Stimulated activated CD4-positive, alpha-beta T cell treated with anti-CD3 and anti-CD28 coated beads, Interleukin-12 subunit alpha, Interleukin-12 subunit beta, amount 100 ng/mL, for 48 hours (primary cell): ENCODE measurements around the gene RAB3C.
"Not testable (repeated sequence)": the region's sequence is repeated elsewhere in the genome, so short reads cannot be mapped to it uniquely, and the experiment has no call there.

Experiments used
- DNase-seq, 3 donors: peaks; one replicate each; pipeline ENCODE4 v3.0.0-alpha.2; 2020; ENCODE audit warnings: low read depth in 2 of 3, low spot score in 1 of 3

Gene RAB3C, protein sequence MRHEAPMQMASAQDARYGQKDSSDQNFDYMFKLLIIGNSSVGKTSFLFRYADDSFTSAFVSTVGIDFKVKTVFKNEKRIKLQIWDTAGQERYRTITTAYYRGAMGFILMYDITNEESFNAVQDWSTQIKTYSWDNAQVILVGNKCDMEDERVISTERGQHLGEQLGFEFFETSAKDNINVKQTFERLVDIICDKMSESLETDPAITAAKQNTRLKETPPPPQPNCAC

DNA sequence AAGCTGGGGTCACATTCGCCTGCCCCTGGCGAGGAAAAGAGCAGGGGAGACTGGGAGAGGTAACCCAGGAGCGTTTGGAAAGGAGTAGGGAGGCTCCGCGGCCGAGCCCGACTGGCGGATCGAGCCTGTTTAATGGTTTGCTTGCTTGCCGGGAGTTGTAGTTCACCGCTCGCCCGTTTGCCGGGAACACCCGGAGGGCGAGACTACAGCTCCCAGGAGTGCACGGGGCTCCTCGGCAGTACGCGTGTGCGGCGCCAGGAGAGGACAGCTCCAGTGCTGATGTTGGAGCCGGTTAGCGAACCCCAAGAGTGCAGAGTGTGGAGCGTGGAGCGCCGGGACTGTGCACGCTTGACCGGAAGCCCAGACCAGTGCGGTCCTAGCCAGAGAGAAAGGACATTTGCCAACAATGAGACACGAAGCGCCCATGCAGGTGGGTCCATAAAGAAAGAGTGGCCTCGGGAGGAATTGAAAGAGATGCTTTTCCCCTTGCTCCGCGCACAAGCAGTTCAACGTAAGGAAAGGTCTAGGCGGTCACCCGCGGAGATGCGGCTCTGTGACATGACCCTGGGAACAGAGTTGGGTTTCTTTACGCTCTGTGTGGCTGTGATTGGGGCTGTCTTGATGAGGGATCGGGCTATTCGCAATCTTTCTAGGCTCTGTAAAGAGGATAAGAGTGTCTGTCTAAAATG is at the start of gene RAB3C:
Gene RAB3C (plus strand): TSS at position 273 of the 689 bp plus-strand sequence. CDS start 134 bp downstream, at position 407.
- peak; percentile 34 to 56 (median 53) for DNase-seq

DNA sequence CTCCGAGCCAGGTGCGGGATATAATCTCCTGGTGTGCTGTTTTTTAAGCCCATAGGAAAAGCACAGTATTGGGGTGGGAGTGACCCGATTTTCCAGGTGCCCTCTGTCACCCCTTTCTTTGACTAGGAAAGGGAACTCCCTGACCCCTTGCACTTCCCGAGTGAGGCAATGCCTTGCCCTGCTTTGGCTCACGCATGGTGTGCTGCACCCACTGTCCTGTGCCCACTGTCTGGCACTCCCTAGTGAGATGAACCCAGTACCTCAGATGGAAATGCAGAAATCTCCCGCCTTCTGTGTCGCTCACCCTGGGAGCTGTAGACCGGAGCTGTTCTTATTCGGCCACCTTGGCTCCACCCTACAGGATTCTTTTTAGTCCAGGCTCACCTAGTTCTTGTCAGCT is 40.9 kb upstream of the RAB3C start:
- not testable (repeated sequence) for DNase-seq

DNA sequence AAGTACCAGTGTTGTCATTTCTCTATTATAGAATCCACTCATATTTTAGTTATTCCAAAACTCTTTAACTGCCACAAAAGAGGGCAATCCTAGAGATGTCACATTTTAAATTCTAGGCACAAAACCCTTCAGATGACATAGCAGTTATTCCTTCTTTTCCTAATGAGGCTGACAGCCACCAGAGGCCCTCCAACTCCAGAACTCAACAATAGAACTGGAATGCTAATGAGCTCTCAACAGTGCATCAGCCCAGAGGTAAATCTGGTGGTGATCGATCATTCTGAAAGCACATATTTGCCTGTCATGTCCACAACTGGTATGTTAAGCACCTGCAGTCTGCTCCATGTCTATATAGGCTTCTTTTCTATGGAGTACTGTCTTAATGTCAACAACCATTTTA is 40.2 kb upstream of the RAB3C start:
- no peak for DNase-seq

DNA sequence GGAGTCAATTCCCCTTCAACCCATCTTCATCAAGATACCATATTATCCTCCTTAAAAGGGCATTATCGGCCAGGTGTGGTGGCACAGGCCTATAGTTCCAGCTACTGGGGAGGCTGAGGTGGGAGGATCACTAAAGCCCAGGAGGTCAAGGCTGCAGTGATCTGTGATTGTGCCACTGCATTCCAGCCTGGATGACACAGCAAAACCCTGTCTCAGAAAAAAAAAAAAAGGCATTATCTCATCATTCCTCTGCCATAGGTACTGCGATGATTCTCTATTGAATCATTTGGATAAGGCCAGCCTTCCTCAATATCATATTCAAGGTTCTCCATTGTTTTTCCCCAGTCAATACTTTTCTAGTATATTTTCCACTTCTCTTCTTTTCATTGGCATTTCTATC is 39.2 kb upstream of the RAB3C start:
- no peak for DNase-seq

DNA sequence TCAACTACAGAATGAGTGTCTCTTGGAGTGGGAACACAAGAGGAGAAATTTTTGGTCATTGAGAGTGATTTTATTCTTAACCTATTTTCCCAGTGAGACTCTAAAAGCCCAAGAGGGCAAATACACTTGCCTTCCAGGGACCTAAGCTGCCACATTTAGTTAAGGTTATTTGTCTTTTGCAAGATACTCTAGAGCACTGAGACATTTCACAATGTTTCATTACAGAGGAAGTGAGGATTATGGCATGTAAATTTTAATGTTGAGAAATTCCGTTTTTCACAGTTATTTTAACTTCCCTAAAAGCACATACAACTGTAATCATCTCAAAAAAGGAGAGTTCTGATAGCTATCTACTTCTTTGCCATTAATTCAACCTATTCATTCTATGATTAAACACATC is 38.7 kb upstream of the RAB3C start:
- DNase-seq, result no peak

DNA sequence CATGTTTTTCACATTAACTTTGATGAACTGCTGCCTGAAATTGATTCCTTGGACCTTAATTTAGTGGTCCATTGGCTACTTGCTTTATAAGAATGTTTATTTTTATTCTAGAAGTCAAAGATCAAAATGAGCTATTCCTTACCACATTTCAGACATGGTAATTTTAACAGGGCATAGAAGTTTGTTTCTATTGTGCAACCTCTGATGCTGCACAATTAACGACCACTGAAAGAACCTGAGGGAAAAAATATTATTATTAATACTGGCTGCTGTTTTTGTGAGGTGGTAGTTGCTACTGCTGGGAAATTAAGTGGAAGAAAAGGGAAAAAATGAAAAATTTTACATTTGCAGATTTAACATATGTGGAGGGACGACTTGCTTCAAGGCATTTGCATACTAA is 37.9 kb upstream of the RAB3C start:
- no peak for DNase-seq

DNA sequence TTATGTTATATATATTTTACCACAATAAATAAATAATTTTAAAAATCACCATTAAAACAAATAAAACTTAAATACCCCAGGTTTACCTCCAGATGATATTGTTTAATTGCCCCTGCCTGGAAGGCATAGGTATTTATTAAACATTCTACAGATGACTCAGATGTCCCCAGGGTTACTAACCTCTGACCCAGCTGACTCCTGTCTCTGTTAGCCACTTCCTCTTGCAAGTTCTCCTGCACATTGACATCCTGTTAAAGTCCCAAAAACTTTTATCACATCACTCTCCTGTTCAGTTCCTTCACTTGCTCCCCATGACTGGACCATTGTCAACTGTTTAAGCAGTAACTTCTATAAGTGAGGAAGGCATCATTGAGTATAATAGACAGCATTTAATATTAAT is 37.0 kb upstream of the RAB3C start:
- no peak for DNase-seq

DNA sequence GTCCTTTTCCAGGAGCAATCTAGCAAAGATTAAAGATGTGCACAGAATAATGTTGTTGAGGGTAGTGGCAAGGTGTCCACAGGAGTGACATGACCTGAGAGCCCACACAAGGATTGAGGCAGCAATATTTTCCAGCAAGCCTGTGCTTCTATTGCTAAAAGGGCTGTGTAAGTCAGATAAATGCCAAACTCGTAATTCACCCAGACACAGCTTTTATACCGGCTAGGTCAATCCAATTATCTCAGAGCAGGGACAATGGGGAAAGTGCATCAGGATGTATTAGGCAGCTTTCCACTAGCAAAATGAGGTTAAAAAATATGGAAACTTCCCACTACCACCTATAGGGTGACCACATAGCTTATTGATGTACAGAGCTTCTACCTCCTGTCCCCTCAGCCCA is 34.8 kb upstream of the RAB3C start:
- DNase-seq, result no peak

DNA sequence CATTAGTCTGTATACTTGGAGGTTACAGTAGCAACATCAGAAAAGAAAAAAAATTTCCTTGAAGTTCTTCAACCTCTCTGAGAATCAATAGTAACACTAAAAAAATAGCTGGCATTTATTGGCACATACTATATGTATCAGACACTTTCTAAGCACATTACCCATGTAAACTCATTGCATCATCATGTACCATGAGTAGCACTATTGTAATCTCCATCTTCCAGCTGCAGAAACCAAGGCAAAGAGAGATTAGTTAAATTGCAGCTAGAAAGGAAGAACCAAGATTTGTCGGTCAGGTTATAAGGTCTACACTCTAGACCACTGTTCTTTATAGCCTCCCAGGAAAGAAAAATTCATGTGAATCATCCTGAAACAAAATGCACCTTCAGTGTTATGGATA is 31.4 kb upstream of the RAB3C start:
- DNase-seq, result no peak

DNA sequence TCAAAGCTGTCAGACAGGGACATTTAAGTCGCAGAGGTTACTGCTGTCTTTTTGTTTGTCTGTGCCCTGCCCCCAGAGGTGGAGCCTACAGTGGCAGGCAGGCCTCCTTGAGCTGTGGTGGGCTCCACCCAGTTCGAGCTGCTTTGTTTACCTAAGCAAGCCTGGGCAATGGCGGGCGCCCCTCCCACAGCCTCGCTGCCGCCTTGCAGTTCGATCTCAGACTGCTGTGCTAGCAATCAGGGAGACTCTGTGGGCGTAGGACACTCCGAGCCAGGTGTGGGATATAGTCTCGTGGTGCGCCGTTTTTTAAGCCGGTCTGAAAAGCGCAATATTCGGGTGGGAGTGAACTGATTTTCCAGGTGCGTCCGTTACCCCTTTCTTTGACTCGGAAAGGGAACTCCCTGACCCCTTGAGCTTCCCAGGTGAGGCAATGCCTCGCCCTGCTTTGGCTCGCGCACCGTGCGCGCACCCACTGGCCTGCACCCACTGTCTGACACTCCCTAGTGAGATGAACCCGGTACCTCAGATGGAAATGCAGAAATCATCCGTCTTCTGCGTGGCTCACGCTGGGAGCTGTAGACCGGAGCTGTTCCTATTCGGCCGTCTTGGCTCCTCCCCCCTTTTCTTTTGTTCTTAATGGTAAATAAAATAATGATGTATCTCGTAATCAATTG is 25.1 kb upstream of the RAB3C start:
- not testable (repeated sequence) for DNase-seq

DNA sequence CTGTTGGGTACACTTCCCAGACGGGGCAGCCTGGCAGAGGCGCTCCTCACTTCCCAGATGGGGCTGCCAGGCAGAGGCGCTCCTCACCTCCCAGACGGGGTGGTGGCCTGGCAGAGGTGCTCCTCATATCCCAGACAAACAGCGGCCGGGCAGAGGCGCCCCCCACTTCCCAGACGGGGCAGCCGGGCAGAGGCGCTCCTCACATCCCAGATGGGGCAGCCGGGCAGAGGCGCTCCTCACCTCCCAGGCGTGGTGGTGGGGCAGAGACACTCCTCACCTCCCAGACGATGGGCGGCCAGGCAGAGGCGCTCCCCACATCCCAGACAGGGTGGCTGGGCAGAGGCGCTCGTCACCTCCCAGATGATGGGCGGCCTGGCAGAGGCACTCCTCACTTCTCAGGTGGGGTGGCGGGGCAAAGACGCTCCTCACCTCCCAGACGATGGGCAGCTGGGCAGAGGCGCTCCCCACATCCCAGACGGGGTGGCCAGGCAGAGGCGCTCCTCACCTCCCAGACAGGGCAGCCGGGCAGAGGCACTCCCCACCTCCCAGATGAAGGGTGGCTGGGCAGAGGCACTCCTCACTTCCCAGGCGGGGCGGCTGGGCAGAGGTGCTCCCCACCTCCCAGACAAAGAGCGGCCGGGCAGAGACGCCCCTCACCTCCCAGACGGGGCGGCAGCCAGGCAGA is 19.7 kb upstream of the RAB3C start:
- DNase-seq, result not testable (repeated sequence)

DNA sequence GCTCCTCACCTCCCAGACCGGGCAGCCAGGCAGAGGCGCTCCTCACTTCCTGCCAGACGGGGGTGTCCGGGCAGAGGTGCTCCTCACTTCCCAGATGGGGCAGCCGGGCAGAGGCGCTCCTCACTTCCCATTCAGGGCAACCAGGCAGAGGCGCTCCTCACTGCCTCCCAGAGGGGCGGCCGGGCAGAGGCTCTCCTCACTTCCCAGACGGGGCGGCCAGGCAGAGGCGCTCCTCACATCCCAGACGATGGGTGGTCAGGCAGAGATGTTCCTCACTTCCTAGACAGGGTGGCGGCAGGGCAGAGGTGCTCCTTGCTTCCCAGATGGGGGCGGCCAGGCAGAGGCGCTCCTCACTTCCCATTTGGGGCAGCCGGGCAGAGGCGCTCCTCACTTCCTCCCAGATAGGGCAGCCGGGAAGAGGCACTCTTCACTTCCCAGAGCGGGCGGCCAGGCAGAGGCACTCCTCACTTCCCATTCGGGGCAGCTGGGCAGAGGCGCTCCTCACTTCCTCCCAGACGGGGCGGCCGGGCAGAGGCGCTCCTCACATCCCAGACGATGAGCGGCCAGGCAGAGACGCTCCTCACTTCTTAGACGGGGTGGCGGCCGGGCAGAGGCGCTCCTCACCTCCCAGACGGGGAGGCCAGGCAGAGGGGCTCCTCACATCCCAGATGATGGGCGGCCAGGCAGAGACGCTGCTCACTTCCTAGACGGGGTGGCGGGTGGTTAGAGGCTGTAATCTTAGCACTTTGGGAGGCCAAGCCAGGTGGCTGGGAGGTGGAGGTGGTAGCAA is 18.6 kb upstream of the RAB3C start:
- DNase-seq, result not testable (repeated sequence)

DNA sequence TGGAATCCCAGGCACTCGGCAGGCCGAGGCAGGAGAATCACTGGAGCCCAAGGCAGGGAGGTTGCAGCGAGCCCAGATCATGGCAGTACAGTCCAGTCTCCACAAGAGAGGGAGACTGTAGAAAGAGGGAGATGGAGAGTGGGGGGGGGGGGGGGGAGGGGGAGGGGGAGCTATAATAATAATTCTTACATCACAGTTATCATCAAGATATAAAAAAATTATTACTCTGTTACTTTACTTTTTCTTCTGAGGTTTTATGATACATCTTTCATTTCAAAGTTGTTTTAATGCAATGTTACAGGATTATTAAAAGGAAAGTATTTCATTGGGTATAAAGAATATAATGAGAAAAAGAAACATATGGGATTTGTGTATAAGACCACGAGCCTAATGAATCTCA is 17.8 kb upstream of the RAB3C start:
- no peak for DNase-seq

DNA sequence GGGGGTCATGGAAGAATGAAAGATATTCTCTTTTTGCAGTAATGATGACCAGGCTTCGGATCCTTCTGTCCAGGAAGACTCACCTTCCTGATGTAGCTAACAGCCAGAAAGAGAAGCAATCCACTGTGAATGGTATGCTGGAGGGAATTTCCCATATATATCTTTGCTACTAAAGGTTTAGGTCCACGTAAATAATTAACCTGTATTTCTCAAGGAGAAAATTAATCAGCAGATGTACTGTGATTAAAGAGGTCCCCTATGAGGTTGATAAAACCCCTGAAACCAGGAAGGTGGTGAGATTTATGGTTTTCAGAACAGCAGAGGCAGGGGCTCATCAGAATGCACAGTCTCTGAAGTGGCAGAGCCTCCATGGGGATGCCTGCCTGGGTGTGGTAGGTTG is 11.4 kb upstream of the RAB3C start:
- no peak for DNase-seq

DNA sequence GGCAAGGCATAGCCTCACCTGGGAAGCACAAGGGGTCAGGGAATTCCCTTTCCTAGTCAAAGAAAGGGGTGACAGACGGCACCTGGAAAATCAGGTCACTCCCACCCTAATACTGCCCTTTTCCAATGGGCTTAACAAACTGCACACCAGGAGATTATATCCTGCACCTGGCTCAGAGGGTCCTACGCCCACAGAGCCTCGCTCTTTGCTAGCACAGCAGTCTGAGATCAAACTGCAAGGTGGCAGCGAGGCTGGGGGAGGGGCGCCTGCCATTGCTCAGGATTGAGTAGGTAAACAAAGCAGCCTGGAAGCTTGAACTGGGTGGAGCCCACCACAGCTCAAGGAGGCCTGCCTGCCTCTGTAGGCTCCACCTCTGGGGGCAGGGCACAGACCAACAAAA is 9.9 kb upstream of the RAB3C start:
- not testable (repeated sequence) for DNase-seq

DNA sequence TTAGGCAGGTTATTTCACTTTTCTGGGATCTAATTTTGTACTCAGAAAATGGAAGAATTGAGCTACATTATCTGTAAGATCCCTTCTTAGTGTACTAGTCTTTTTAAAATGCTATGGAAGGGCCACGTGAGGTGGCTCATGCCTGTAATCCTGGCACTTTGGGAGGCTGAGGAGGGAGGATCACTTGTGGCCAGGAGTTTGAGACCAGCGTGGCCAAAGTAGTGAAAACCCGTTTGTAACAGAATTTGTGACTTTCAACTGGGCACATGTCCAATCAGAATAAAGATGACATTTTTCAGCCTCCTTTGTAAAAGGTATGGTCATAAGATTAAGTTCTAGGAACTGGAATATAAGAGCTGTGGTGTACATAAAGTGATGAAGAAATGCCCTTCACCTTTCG is 3.1 kb upstream of the RAB3C start:
- no peak for DNase-seq

DNA sequence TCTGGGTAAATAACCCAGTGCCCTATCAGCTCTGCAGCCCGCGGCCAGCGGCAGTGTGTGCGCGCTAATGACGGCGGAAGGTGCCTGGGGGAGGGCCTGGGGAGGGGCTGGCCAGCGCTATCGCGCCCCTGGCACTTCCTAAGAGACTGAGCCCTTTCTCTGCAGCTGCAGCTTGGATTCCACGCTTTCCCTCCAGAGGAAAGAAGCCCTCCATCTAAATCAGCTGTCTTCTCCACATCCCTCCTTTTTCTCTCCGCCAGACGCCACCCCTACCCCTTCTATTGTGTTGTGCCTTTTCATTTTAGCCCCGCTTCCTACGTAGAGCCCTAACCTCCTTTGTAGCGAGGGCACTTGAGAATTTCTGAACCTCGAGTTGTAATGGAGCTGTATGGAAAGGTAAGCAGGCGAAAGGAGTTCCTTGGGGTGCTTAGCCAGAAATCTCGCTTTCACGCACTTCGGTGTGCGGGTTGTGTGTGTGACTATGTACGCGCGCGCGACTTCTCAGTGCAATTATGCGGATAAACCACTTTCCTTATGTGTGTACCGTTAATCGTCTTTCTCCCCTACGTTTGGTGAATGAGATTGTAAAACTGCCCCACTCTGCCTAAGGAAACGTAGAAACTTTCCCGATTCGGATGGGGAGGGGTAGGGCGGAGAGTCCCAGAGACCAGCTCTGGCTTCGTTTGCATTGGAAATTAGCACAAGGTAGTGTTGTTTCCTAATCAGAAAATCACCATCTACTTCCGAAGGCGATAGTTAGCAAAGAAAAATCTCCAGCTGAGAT is 664 bp upstream of the RAB3C start:
- no peak for DNase-seq

DNA sequence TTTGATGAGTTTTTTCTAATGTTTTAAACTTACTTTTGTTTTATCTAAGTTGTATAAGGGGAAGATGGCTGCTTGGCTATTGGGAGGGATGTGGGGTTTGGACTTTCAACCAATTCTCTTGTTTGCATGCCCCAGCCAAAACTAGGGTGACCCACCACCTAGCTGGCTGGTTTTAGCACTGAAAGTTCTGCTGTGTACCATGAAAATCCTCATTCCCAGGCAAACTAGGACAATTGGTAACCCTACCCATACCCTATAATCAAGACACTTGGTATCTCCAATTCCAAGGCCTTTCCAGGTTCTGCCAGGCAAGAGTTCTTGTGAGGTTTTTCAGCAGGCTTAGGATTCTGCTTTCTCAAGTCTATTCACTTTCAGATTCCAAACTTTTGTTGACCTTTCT is 13.1 kb downstream of the RAB3C start:
- DNase-seq, result no peak

DNA sequence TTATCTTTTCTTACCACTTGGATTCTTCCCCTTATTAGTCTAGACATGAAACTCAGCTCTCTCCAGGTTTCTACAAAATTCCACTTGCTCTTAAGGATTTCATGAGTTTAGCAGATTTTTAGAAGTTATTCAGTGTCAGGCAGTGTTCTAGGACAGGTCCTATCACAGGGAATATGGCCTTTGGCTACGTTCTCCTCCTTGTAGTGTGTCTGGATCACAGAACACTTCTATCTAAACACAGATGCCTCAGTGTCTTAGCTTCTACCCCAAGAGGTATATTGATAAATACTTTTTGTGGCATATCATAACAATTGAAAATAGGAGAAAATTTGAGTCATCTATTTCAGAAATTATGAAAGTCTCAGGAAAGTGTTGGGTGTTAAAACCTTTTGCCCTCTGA is 15.6 kb downstream of the RAB3C start:
- no peak for DNase-seq

DNA sequence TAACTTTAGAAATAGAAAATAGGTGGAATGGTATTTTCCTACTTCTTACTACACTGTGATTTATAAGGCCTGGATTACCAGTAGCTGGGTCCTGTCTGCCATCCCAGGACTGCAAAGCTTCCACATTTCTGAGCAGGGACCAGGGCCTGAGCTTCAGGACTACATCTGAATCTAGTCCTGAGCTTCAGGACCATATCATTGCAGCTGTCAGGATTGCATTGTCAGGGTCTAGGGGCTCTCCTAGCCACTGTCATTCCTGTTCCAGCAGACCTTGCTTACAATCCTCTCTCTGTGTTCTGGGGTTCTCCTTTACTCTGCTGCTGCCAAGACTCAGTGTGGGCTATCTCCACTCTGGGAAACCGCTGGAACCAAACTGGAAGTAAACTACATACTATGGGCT is 16.3 kb downstream of the RAB3C start:
- DNase-seq, result no peak
